ENCODE data around the gene ZBTB37. TPM values are rescaled to one million over a fixed set of nuclear protein-coding genes. Genes with fewer than 3 reads are reported as not detected.

ZBTB37 gene
- total and polyA plus RNA-seq, 12 donors: 0.91 to 20.4 (median 9.5) TPM

GRCh38 chr1:173948594-173948993 is 80.4 kb downstream of the ZBTB37 start:
- Histone ChIP-seq H3K27me3 (no peaks in the 10 kb centered on the region), H3K27ac (no peak overlapping the region), H3K36me3 (replicated peaks in 1 of 2) (peaks cover 0 to 90% of the 10 kb centered on the region in 2 donors), H3K9me3 (replicated peaks in 1 of 3) (no peaks in the 10 kb centered on the region), H3K4me1 (replicated peaks in 1 of 2) (no peaks in the 10 kb centered on the region), H3K4me3 (no peak overlapping the region)
- WGBS, 4 donors: 90 to 96% (median 93%) methylated on average over 4 of the region's 4 CpGs
- intact Hi-C loops (cut with DNase I): no loop called here
- no peak for TF ChIP-seq POLR2A (IDR thresholded peaks at IDR 0.05)
- TF ChIP-seq, protein P1, sequence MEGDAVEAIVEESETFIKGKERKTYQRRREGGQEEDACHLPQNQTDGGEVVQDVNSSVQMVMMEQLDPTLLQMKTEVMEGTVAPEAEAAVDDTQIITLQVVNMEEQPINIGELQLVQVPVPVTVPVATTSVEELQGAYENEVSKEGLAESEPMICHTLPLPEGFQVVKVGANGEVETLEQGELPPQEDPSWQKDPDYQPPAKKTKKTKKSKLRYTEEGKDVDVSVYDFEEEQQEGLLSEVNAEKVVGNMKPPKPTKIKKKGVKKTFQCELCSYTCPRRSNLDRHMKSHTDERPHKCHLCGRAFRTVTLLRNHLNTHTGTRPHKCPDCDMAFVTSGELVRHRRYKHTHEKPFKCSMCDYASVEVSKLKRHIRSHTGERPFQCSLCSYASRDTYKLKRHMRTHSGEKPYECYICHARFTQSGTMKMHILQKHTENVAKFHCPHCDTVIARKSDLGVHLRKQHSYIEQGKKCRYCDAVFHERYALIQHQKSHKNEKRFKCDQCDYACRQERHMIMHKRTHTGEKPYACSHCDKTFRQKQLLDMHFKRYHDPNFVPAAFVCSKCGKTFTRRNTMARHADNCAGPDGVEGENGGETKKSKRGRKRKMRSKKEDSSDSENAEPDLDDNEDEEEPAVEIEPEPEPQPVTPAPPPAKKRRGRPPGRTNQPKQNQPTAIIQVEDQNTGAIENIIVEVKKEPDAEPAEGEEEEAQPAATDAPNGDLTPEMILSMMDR (IDR thresholded peaks at IDR 0.05): no peak
- DNase-seq: no peak

Small RNA genes within 50 kb of the gene (small RNA-seq; reads per million reads assigned to genes)
- gene RNA5SP67: 0 to 0.17 reads per million in 2 donors

Other genes starting within 250 kb of the ZBTB37 start
- gene TEX50, start 233.0 kb upstream of the ZBTB37 start, total RNA-seq: not detected
- not detected for gene TEX50, start 233.0 kb upstream of the ZBTB37 start, polyA plus RNA-seq
- 1 to 10 TPM in 2 of 9 donors, under 1 TPM in 5, not detected in 2; 0.41 to 2.3 (median 0.78) TPM for gene ANKRD45, start 198.5 kb upstream of the ZBTB37 start, total RNA-seq
- gene ANKRD45, start 198.5 kb upstream of the ZBTB37 start, polyA plus RNA-seq: 1 to 10 TPM in 1 of 3 donors, under 1 TPM in 2; 0.56 to 1.3 (median 0.74) TPM
- 10 to 100 TPM; 19.7 to 42.5 (median 25.6) TPM for gene KLHL20, start 153.4 kb upstream of the ZBTB37 start, total RNA-seq
- gene KLHL20, start 153.4 kb upstream of the ZBTB37 start, polyA plus RNA-seq: 10 to 100 TPM in 1 of 3 donors, 1 to 10 TPM in 2; 4.6 to 22.4 (median 7.7) TPM
- gene DARS2, start 43.7 kb upstream of the ZBTB37 start, total RNA-seq: 10 to 100 TPM; 20.4 to 33.5 (median 25.4) TPM
- gene DARS2, start 43.7 kb upstream of the ZBTB37 start, polyA plus RNA-seq: 10 to 100 TPM in 1 of 3 donors, 1 to 10 TPM in 2; 6.2 to 35.1 (median 8.7) TPM
- 10 to 100 TPM in 2 of 9 donors, 1 to 10 TPM in 7; 1.3 to 63.3 (median 5.5) TPM for gene CENPL, start 43.5 kb upstream of the ZBTB37 start, total RNA-seq
- 1 to 10 TPM in 2 of 3 donors, under 1 TPM in 1; 0.94 to 6.2 (median 2.3) TPM for gene CENPL, start 43.5 kb upstream of the ZBTB37 start, polyA plus RNA-seq
- gene GAS5, start 391 bp upstream of the ZBTB37 start, total RNA-seq: 100 to 1,000 TPM; 112 to 486 (median 253) TPM
- 100 to 1,000 TPM; 116 to 720 (median 678) TPM for gene GAS5, start 391 bp upstream of the ZBTB37 start, polyA plus RNA-seq
- 1 to 10 TPM in 2 of 9 donors, under 1 TPM in 4, not detected in 3; 0.19 to 1.2 (median 0.66) TPM for gene SERPINC1, start 48.9 kb downstream of the ZBTB37 start, total RNA-seq
- under 1 TPM in 2 of 3 donors, not detected in 1; 0.40 to 0.49 TPM for gene SERPINC1, start 48.9 kb downstream of the ZBTB37 start, polyA plus RNA-seq
- gene RC3H1, start 154.0 kb downstream of the ZBTB37 start, total RNA-seq: 10 to 100 TPM; 19.3 to 36.2 (median 25.0) TPM
- 10 to 100 TPM in 1 of 3 donors, 1 to 10 TPM in 2; 3.6 to 12.1 (median 6.7) TPM for gene RC3H1, start 154.0 kb downstream of the ZBTB37 start, polyA plus RNA-seq

Measured in adrenal gland (tissue), 12 donors.